ENCODE data around the gene ZBTB48. TPM values are rescaled to one million over a fixed set of nuclear protein-coding genes. Genes with fewer than 3 reads are reported as not detected.

The ZBTB48 gene
- 10 to 100 TPM in 3 of 4 donors, 1 to 10 TPM in 1; 9.3 to 14.5 (median 11.3) TPM for total RNA-seq

GRCh38 chr1:6579374-6580118, at the start of gene ZBTB48:
Gene ZBTB48, plus strand, starts transcription at chr1:6579994. Its CDS starts 616 bp downstream, at chr1:6580610.
- no peaks in the 10 kb centered on the region for H3K27me3 ChIP-seq
- no peaks in the 10 kb centered on the region for H3K36me3 ChIP-seq
- intact Hi-C loops (cut with DNase I; ENCODE audit: low total_unique reads) (loop anchor here (1.0 to 5.0 kb wide), 4 partner anchors 21 to 48 kb away; partner anchors contain the start of genes NOL9 and PHF13), in situ Hi-C loops (cut with MboI; ENCODE audit: low sequenced_read_pairs in 4 of 4) (loop anchor here in 2 of 4 donors (10.0 kb wide), 1 partner anchor 55 kb away; no protein-coding TSS in a partner anchor)
- no peaks in the 10 kb centered on the region for H3K9me3 ChIP-seq
- H3K27ac ChIP-seq: peak within 1 kb of the TSS; percentile 91 to 98 (median 96)
- peak within 1 kb of the TSS; percentile 80 to 94 (median 86) for H3K4me3 ChIP-seq
- ATAC-seq (peak; percentile 88 to 89), DNase-seq (peak; percentile 98 to 99)
- peaks cover 17 to 26% of the 10 kb centered on the region in 2 donors for H3K4me1 ChIP-seq
- TF ChIP-seq POLR2A (IDR thresholded peaks at IDR 0.05) (peak; percentile 95 to 97), CTCF (IDR thresholded peaks at IDR 0.05 in 4 of 5, conservative IDR thresholded peaks at IDR 0.05 in 1 of 5) (no peak)

- Histone ChIP-seq H3K4me1 (no peaks in the 10 kb centered on the region), H3K27ac (no peak overlapping the region), H3K4me3 (no peak overlapping the region), H3K27me3 (no peaks in the 10 kb centered on the region), H3K9me3 (no peaks in the 10 kb centered on the region), H3K36me3 (peaks cover 2 to 85% of the 10 kb centered on the region in 2 donors)
- no peak for TF ChIP-seq POLR2A (IDR thresholded peaks at IDR 0.05)
- no peak for TF ChIP-seq CTCF (IDR thresholded peaks at IDR 0.05 in 4 of 5, conservative IDR thresholded peaks at IDR 0.05 in 1 of 5)
- intact Hi-C loops (cut with DNase I; ENCODE audit: low total_unique reads) (no loop called here), in situ Hi-C loops (cut with MboI; ENCODE audit: low sequenced_read_pairs in 4 of 4) (no loop called here)
- ATAC-seq (no peak), DNase-seq (no peak)
These were observed 49.2 kb upstream of the ZBTB48 start for GRCh38 chr1:6530504-6531160.

GRCh38 chr1:6531996-6532395, 47.8 kb upstream of the ZBTB48 start:
- Histone ChIP-seq H3K27me3 (no peaks in the 10 kb centered on the region), H3K27ac (no peak overlapping the region), H3K9me3 (no peaks in the 10 kb centered on the region), H3K36me3 (peaks cover 2 to 77% of the 10 kb centered on the region in 2 donors), H3K4me1 (no peaks in the 10 kb centered on the region), H3K4me3 (no peak overlapping the region)
- TF ChIP-seq POLR2A (IDR thresholded peaks at IDR 0.05) (no peak), CTCF (IDR thresholded peaks at IDR 0.05 in 4 of 5, conservative IDR thresholded peaks at IDR 0.05 in 1 of 5) (no peak)
- DNase-seq (no peak), ATAC-seq (no peak)
- in situ Hi-C loops (cut with MboI; ENCODE audit: low sequenced_read_pairs in 4 of 4) (no loop called here), intact Hi-C loops (cut with DNase I; ENCODE audit: low total_unique reads) (no loop called here)

- no peak overlapping the region for H3K4me3 ChIP-seq
- H3K27me3 ChIP-seq: no peaks in the 10 kb centered on the region
- TF ChIP-seq POLR2A (IDR thresholded peaks at IDR 0.05) (no peak), CTCF (IDR thresholded peaks at IDR 0.05 in 4 of 5, conservative IDR thresholded peaks at IDR 0.05 in 1 of 5) (no peak)
- H3K9me3 ChIP-seq: no peaks in the 10 kb centered on the region
- H3K27ac ChIP-seq: no peak overlapping the region
- in situ Hi-C loops (cut with MboI; ENCODE audit: low sequenced_read_pairs in 4 of 4) (no loop called here), intact Hi-C loops (cut with DNase I; ENCODE audit: low total_unique reads) (no loop called here)
- peaks cover 2 to 63% of the 10 kb centered on the region in 2 donors for H3K36me3 ChIP-seq
- ATAC-seq (no peak), DNase-seq (no peak)
- no peaks in the 10 kb centered on the region for H3K4me1 ChIP-seq
These were observed 45.5 kb upstream of the ZBTB48 start for GRCh38 chr1:6534248-6534822.
